GM18526 (cell line): ENCODE data around the gene CPA5.

Experiments
- POLR2A ChIP-seq: IDR thresholded peaks from 3 replicates; pipeline ENCODE4 v1.6.1; 2011; ENCODE audit not compliant: insufficient read length; ENCODE audit errors: extremely low read depth

The CPA5 gene

DNA sequence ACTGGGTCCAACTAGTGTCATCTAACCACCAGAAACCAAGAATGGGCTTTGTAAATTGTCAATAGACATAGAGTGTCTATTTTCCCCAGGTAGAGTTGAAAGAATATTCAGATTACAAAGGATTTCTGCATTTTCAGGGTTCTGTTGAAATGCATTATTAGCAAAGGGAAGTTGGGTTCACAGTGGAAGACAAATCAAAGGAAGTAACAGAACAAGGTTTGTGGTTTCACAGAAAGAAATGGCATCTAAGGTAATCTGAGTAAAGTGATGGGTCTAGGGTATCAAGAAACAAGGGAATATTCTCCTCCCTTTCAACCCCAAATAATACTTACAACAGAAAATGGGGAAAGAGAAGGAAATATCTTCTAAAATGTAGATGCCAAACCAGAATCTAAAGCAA, 70.4 kb downstream of the CPA5 start:
- TF ChIP-seq POLR2A: no peak

DNA sequence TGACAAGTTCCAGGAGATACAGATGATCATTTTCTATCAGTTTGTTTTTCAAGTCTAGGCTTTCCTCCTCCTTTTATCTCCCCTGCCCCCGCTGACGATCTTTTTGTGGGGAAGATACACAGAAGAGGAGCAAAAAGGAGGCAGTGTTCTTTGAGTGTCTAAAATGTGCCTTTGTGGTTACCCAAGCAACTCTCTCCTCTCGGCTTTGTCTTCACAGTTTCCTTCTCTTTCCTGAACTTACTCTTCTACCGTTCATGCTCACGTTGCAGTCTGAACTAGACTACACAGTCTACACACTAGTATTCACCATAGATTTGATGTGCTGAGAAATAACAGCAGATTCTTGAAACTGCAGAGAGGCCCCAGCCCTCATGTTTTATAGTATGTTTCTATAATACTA, 72.6 kb downstream of the CPA5 start:
- no peak for TF ChIP-seq POLR2A

DNA sequence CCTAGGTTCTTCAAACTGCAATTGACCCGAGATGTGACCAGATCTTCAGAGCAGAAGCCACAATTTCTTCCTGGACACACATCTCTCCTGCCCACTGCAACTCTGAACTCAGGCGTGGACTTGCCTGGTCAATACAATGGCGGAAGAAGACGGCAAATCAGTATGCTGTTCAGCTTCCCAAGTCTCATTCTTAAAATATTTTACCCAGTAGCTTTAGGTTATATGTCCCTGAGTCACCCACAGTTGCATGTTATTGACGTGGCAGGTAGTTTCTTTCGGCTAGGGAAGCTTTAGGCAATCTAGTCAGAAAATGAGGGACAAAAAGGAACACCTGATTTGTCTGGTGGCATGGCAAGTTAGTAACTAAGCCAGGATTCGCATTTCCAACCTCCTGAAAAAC, 73.7 kb downstream of the CPA5 start:
- no peak for TF ChIP-seq POLR2A
